GM12878 (cell line): ENCODE results near the gene KIF21A. TPM values are rescaled to one million over a fixed set of nuclear protein-coding genes. Genes with fewer than 3 reads are reported as not detected.

Source experiments
- CBFB ChIP-seq: IDR thresholded peaks from 2 replicates; pipeline ENCODE4 v1.6.1; 2016; ENCODE audit warnings: antibody characterized with exemption, low read depth
- CBX3 ChIP-seq: fragments of 200-600 bp; sonication (generic); IDR thresholded peaks from 2 replicates; pipeline ENCODE4 v1.6.1; 2016; ENCODE audit warnings: low read depth, borderline replicate concordance
- CBX5 ChIP-seq: sonication (generic); IDR thresholded peaks from 2 replicates; pipeline ENCODE4 v1.6.1; 2016; ENCODE audit warnings: low read depth, moderate library complexity, mild to moderate bottlenecking, inconsistent platforms
- IKZF2 ChIP-seq, 2 experiments: fragments of 450-650 bp; IDR thresholded peaks; 2 replicates each; pipeline ENCODE4 v1.6.1; 2017; ENCODE audit warnings: mild to moderate bottlenecking in 2 of 2, moderate library complexity in 2 of 2
- MXI1 ChIP-seq: fragments of 150-350 bp; IDR thresholded peaks from 2 replicates; pipeline ENCODE4 v1.6.1; 2011; ENCODE audit warnings: low read depth, mild to moderate bottlenecking, inconsistent platforms, low read length, improper control_type of control experiment
- NFXL1 ChIP-seq: fragments of 450-650 bp; IDR thresholded peaks from 2 replicates; pipeline ENCODE4 v1.6.1; 2017; ENCODE audit warnings: antibody characterized with exemption, mild to moderate bottlenecking, borderline replicate concordance
- POU2F2 ChIP-seq: IDR thresholded peaks from 3 replicates; pipeline ENCODE4 v1.6.1; 2011; ENCODE audit warnings: low read depth, mild to moderate bottlenecking, low read length, borderline replicate concordance
- RFX5 ChIP-seq: IDR thresholded peaks from 2 replicates; pipeline ENCODE4 v1.6.1; 2011; ENCODE audit warnings: low read depth, low read length, improper control_type of control experiment
- SIX5 ChIP-seq: IDR thresholded peaks from 2 replicates; pipeline ENCODE4 v1.6.1; 2011; ENCODE audit warnings: mild to moderate bottlenecking, low read depth, low read length, moderate library complexity; ENCODE audit not compliant: severe bottlenecking
- SMARCA5 ChIP-seq: fragments of 450-650 bp; IDR thresholded peaks from 2 replicates; pipeline ENCODE4 v1.6.1; 2017; ENCODE audit warnings: mild to moderate bottlenecking
- SRF ChIP-seq, 2 experiments: IDR thresholded peaks; 2 replicates each; pipeline ENCODE4 v1.6.1; 2011; ENCODE audit warnings: low read depth in 2 of 2, low read length in 2 of 2, mild to moderate bottlenecking in 1 of 2, moderate library complexity in 1 of 2
- STAT1 ChIP-seq: fragments of 450-650 bp; conservative IDR thresholded peaks from 2 replicates; pipeline ENCODE4 v1.6.1; 2014; ENCODE audit warnings: antibody characterized with exemption, mild to moderate bottlenecking
- STAT3 ChIP-seq: IDR thresholded peaks from 2 replicates; pipeline ENCODE4 v1.6.1; 2011; ENCODE audit warnings: low read depth, low read length, improper control_type of control experiment
- TCF12 ChIP-seq: IDR thresholded peaks from 2 replicates; pipeline ENCODE4 v1.6.1; 2011; ENCODE audit warnings: low read depth, mild to moderate bottlenecking, low read length
- USF1 ChIP-seq: IDR thresholded peaks from 2 replicates; pipeline ENCODE4 v1.6.1; 2011; ENCODE audit warnings: borderline replicate concordance, low read depth, mild to moderate bottlenecking, moderate library complexity, mixed read lengths, low read length; ENCODE audit not compliant: insufficient read depth; ENCODE audit errors: extremely low read length
- WRNIP1 ChIP-seq: IDR thresholded peaks from 2 replicates; pipeline ENCODE4 v1.6.1; 2011; ENCODE audit warnings: low read depth, low read length, improper control_type of control experiment, borderline replicate concordance
- ZNF592 ChIP-seq: fragments of 450-650 bp; IDR thresholded peaks from 2 replicates; pipeline ENCODE4 v1.6.1; 2017; ENCODE audit warnings: mild to moderate bottlenecking, moderate library complexity
- ZNF622 ChIP-seq: fragments of 450-650 bp; IDR thresholded peaks from 2 replicates; pipeline ENCODE4 v1.6.1; 2017; ENCODE audit warnings: mild to moderate bottlenecking, inconsistent platforms
- ZSCAN29 ChIP-seq: fragments of 450-650 bp; IDR thresholded peaks from 2 replicates; pipeline ENCODE4 v1.6.1; 2017; ENCODE audit warnings: mild to moderate bottlenecking, moderate library complexity
- polyA plus RNA-seq, 11 experiments: library from polyadenylated mRNA; depleted of rRNA in 4 of 11; unstranded in 6 of 11; stranded (reverse) in 5 of 11; fragments of >200 nt; fragmentation: Nextera tagmentation in 4 of 11; fragmentation: Illumina TruSeq in 1 of 11; extraction: Ambion mirVana in 4 of 11; extraction: Trizol in 1 of 11; gene quantifications; 1 replicate in 1 of 11; 2 replicates in 10 of 11; pipeline versions ENCODE4 v1.2.1 to v1.2.3, GENCODE V29; 2011 to 2016; ENCODE audit warnings: inconsistent platforms in 2 of 11, missing spikeins in 2 of 11, low read depth in 1 of 11
- total RNA-seq, 4 experiments: library from RNA; depleted of rRNA in 3 of 4; stranded (reverse); fragments of >200 nt in 3 of 4; fragmentation: Illumina TruSeq in 1 of 4; extraction: Trizol in 1 of 4; gene quantifications; 2 replicates each; pipeline versions ENCODE4 v1.2.1 to v1.2.3, GENCODE V29; 2013 to 2021
- TF ChIP-seq, protein P1 (sequence below): IDR thresholded peaks from 2 replicates; pipeline ENCODE4 v1.6.1; 2012; ENCODE audit warnings: low read depth, low read length, improper control_type of control experiment
- TF ChIP-seq, protein P2 (sequence below): fragments of 150-350 bp; IDR thresholded peaks from 2 replicates; pipeline ENCODE4 v1.6.1; 2014; ENCODE audit warnings: mild to moderate bottlenecking, low read depth, low read length

The KIF21A gene
- total and polyA plus RNA-seq, 10 of the 15 experiments (the other 5 are each of a cell fraction or from before 2014, with no cell fraction given) = 21.3 to 42.1 (median 24.5) TPM

GRCh38 chr12:39443081-39443928 lies at the start of gene KIF21A (continued):
- TF ChIP-seq NFXL1 = no peak
- no peak for TF ChIP-seq MXI1
- TF ChIP-seq TCF12 = peak; percentile 66
- TF ChIP-seq WRNIP1 = no peak
- peak; percentile 84; the same call in 1 of the 2 replicates for TF ChIP-seq CBX5
- TF ChIP-seq, protein P1, sequence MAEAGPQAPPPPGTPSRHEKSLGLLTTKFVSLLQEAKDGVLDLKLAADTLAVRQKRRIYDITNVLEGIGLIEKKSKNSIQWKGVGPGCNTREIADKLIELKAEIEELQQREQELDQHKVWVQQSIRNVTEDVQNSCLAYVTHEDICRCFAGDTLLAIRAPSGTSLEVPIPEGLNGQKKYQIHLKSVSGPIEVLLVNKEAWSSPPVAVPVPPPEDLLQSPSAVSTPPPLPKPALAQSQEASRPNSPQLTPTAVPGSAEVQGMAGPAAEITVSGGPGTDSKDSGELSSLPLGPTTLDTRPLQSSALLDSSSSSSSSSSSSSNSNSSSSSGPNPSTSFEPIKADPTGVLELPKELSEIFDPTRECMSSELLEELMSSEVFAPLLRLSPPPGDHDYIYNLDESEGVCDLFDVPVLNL = 0 out of 2 replicates have a peak, but pooled peaks have one; percentile 59
- TF ChIP-seq POU2F2 = peak; percentile 71; the same call in 2 of the 3 replicates
- TF ChIP-seq ZNF622 = no peak
- no peak for TF ChIP-seq ZSCAN29
- TF ChIP-seq STAT1 = no peak
- TF ChIP-seq IKZF2 (IDR thresholded peaks at IDR 0.05) = peak in 1 of 2 experiments; percentile 23; a peak in 1 of 4 replicates
- TF ChIP-seq CBFB = no peak
- TF ChIP-seq SIX5 = no peak
- TF ChIP-seq, protein P2, sequence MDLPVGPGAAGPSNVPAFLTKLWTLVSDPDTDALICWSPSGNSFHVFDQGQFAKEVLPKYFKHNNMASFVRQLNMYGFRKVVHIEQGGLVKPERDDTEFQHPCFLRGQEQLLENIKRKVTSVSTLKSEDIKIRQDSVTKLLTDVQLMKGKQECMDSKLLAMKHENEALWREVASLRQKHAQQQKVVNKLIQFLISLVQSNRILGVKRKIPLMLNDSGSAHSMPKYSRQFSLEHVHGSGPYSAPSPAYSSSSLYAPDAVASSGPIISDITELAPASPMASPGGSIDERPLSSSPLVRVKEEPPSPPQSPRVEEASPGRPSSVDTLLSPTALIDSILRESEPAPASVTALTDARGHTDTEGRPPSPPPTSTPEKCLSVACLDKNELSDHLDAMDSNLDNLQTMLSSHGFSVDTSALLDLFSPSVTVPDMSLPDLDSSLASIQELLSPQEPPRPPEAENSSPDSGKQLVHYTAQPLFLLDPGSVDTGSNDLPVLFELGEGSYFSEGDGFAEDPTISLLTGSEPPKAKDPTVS = no peak
- TF ChIP-seq SRF (IDR thresholded peaks at IDR 0.05; ENCODE audit: low read depth in 2 of 2, low read length in 2 of 2) = peak; percentile 31 to 78; a peak in 2 of 4 replicates
- no peak for TF ChIP-seq STAT3
- no peak for TF ChIP-seq CBX3
- no peak for TF ChIP-seq ZNF592
- no peak; the same call in none of the 2 replicates for TF ChIP-seq SMARCA5
- no peak for TF ChIP-seq USF1
- no peak for TF ChIP-seq RFX5
